H4 (cell line): Measurements from ENCODE around the gene KLLN. TPM values are rescaled to one million over a fixed set of nuclear protein-coding genes. Genes with fewer than 3 reads are reported as not detected.
"Not testable (repeated sequence)": the region's sequence is repeated elsewhere in the genome, so short reads cannot be mapped to it uniquely, and the experiment has no call there.

Experiments
- DNase-seq: peaks from one replicate; pipeline ENCODE4 v3.0.0-alpha.2; 2015; ENCODE audit warnings: low spot score
- total RNA-seq: library from RNA; depleted of rRNA; stranded (reverse); fragments of >200 nt; shearing (Covaris generic); gene quantifications from 2 replicates; pipeline ENCODE4 v1.2.3, GENCODE V29; 2014

Gene KLLN
- total RNA-seq, 1 experiment from 2014 or later: not detected

GRCh38 chr10:87866412-87866974 is 3.2 kb upstream of the KLLN start:
- DNase-seq: no peak

- no peak for DNase-seq
Observed at GRCh38 chr10:87865241-87865881, 2.0 kb upstream of the KLLN start.

GRCh38 chr10:87864496-87865059 is 1.2 kb upstream of the KLLN start:
- no peak for DNase-seq

- DNase-seq: not testable (repeated sequence)
Observed at GRCh38 chr10:87863951-87864495, 690 bp upstream of the KLLN start.

GRCh38 chr10:87862679-87863052 is 667 bp downstream of the KLLN start:
- no peak for DNase-seq

- DNase-seq: no peak
Observed at GRCh38 chr10:87861953-87862678, 1.2 kb downstream of the KLLN start.

GRCh38 chr10:87861566-87861952 is 1.8 kb downstream of the KLLN start:
- no peak for DNase-seq

GRCh38 chr10:87860816-87861403 is 2.4 kb downstream of the KLLN start:
- DNase-seq: no peak

- no peak for DNase-seq
Observed at GRCh38 chr10:87860156-87860795, 3.1 kb downstream of the KLLN start.

GRCh38 chr10:87855665-87856064 is 7.7 kb downstream of the KLLN start:
- DNase-seq: not testable (repeated sequence)

- not testable (repeated sequence) for DNase-seq
Observed at GRCh38 chr10:87855247-87855646, 8.1 kb downstream of the KLLN start.

- no peak for DNase-seq
Observed at GRCh38 chr10:87852089-87852488, 11.2 kb downstream of the KLLN start.

- DNase-seq: no peak
Observed at GRCh38 chr10:87850742-87851205, 12.6 kb downstream of the KLLN start.

- no peak for DNase-seq
Observed at GRCh38 chr10:87849001-87849400, 14.3 kb downstream of the KLLN start.

- no peak for DNase-seq
Observed at GRCh38 chr10:87847550-87847949, 15.8 kb downstream of the KLLN start.

GRCh38 chr10:87846711-87847110 is 16.6 kb downstream of the KLLN start:
- DNase-seq: not testable (repeated sequence)

- no peak for DNase-seq
Observed at GRCh38 chr10:87846023-87846422, 17.3 kb downstream of the KLLN start.

- DNase-seq: no peak
Observed at GRCh38 chr10:87845624-87845998, 17.7 kb downstream of the KLLN start.

- DNase-seq: no peak
Observed at GRCh38 chr10:87844837-87845623, 18.3 kb downstream of the KLLN start.

- DNase-seq: no peak
Observed at GRCh38 chr10:87843714-87844113, 19.6 kb downstream of the KLLN start.
